Measurements from ENCODE around the gene CBR1.
"Not testable (repeated sequence)": the region's sequence is repeated elsewhere in the genome, so short reads cannot be mapped to it uniquely, and the experiment has no call there.

CBR1 gene

DNA sequence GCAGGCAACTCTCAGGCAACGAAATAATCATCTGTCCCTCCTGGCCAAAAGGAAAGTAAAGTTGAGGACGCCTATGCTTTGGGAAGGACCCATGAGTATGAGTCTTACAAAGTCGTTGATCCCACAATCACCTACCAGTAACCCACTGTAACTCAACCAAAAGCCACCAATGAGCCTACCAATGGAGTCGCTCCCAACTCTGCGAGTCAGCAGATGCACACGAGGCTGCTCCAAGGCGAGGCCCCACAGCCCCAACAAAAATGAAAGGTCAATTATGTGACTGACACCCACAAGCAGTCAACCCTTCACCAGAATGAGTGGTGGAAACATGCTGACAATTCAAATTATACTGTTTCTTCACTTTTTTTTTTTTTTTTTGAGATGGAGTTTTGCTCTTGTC lies 21.5 kb upstream of the CBR1 start:
- DNase-seq (ENCODE audit: low read depth), result no peak

DNA sequence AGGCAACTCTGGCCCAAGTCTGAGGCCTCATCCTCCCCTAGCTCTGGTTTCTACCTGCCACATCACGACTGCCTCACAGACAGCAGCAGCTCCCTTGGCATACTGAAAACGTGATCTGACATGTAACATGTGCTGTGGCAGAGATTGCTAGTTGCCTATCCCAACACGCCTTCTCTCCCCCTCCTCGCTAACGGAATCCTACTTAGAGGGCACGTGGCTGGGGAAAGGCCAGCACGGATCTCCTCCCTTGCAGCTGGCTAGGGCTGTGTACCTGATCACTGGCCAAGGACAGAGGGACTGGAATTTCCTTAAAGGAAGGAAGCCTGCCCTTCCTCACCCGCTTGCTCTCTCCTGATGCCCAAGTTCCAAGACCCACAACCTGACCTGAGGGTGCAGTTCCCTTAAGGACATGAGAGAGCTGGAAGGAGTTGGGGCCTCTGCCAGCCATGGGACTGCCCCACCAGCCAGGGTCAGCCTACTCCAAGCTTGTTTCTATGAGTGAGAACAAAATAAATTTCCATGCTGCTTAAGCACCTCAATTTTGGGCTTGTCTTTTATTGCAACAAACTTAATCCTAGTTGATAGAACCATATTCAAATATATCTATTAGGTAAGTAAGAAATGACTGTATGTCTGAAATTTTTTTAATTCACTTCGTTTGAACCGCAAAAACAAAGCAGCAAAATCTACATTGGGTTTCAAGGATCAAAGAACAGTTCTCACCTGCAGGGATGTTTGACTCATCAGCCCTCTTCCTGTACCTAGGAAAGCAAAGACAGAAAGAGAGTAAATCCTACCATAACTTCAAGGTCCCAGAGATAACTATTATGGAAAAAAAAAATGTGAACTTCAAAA lies 16.7 kb upstream of the CBR1 start:
- no peak for DNase-seq (ENCODE audit: low read depth)

- DNase-seq (ENCODE audit: low read depth), result no peak
These were observed 16.1 kb upstream of the CBR1 start for GRCh38 chr21:36053715-36054062.

DNA sequence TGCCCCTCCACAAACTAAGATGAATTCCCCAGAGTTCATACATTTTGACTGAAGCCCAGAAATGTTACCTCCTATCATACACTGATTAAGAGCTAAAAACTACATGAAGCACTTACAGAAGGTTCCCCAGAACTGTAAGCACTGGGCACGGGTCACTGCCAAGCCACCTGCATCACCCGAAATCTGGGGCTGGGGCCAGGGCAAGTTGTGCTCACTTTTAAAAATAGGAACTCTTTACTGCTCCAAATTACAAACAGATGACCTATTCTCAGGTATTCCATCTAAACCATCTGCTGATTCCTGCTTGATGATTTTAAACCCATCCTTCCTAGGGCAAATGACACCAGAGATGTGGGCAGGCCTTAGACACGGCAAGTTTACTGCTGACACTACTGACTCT lies 14.3 kb upstream of the CBR1 start:
- no peak for DNase-seq (ENCODE audit: low read depth)

DNA sequence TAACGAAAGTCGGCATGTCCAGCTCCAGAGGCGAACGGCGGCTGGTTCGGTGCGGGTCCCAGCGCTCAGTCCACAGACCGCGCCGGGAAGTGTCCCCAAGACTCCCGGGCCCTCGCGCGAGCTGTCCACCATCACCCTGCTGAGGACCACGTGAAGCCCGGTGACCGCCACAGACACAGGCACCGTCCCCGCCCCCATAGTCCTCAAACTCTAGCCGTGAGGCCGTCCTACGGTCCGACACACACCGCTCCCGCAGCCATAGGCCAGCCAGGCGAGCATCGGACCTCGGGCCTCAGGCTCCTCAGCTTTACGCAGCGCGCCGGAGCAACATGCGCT lies 10.0 kb upstream of the CBR1 start:
- DNase-seq (ENCODE audit: low read depth), result no peak

DNA sequence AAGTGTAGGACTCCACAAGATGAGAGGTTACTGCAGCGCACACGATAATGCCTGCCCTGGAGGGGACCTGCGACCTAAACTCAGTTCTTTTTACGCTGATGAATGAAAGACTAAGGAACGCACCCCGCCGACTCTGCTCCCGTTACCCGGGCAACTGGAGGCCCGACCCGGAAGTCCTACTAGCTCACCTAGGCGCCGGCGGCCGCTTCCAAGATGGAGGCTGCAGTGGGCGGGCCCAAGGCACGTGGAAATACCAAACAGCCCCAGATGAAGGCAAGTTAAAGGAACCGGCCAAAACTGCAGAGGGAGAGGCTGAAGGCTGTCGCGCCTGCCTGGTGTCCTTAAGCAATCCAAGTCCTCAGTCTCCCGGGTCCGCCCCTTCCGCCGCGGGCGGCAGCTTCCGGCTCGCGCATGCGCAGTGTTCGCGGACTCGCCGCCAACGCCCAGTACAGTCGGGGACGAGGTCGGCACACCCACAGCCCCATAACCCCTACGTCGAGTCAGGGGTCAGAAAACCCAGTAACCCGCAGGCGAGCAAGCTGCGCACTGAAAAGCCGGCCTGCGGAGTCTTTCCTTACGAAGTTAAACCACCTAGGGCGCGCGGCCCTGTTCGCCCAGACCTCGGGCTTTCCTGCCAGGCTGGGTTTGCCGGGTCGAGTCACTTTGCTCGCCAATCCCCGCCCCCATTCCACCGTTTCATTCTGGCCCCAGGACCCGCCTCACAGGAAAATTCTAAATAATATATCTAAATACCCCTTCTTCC lies 9.5 kb upstream of the CBR1 start, which contains the start of gene SETD4:
Gene SETD4 (minus strand): TSS at position 368 of the 763 bp plus-strand sequence. CDS start 1,638 bp downstream, outside the sequence.
- DNase-seq (ENCODE audit: low read depth), result peak; percentile 49

DNA sequence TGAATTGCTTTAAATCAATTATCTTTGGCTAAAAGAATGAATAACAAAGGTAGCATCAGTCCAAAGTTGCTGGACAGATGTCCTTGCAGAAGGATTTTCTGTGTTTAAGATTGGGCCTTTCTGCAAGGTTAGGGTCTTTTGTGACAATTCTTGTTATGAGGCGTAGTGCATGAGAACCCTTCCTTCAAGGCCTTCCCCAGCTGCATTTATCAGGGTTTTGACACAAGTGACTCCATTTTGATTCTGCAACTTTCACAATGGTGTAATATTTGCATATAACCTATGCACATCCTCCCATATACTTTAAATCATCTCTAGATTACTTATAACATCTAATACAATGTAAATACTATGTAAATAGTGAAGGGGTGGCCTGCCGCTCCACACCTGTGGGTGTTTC lies 8.4 kb upstream of the CBR1 start:
- no peak for DNase-seq (ENCODE audit: low read depth)

DNA sequence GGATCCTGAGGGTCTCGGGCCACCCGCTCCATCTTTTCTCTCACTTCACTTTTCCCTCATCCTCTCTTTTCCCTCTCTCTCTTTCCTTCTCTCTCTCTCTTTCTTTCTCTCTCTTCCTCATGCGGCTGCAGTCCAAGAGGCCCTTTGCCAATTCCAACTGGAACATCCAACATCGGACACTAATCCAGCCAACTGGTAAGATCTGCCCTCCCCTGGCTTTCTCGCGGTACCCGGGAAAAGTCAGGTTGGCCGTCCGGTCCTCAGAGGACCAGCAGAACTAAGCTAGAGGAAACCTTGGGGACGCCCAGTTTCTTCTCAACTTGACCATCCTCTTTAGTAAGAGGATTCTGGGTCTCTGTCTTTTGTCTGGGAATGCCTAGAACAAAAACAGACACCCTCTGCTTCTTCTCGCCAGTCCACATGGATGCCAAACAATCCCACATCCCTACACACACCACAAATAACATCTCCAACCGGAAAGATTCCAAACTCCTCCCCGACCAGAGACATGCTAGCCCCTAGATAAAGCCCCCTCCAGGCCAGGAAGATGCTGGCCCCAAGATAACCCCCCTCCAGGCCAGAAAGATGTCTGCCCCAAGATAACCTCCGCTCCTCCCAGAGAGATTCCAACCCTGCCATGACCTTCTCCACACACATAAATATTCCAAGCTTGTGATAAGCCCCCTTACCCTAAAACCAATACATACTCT lies 6.3 kb upstream of the CBR1 start:
- no peak for DNase-seq (ENCODE audit: low read depth)

DNA sequence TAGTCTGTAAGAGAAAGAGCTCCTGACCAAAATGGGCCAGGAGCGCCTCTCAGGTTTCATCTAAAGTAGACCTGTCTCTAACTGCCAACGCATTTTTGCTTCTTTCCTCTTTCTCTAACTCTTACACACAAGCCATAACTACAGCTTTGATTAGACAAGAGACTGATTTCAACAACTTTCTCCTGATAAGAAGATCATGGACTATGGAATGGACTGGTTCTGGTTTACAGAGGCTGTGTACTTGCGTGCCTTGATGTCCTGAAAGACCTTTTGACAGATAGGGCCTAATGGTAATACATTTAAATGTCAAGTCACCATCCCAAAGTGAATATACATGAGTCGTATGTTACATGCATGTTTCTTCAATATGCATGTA lies 5.8 kb upstream of the CBR1 start:
- no peak for DNase-seq (ENCODE audit: low read depth)

DNA sequence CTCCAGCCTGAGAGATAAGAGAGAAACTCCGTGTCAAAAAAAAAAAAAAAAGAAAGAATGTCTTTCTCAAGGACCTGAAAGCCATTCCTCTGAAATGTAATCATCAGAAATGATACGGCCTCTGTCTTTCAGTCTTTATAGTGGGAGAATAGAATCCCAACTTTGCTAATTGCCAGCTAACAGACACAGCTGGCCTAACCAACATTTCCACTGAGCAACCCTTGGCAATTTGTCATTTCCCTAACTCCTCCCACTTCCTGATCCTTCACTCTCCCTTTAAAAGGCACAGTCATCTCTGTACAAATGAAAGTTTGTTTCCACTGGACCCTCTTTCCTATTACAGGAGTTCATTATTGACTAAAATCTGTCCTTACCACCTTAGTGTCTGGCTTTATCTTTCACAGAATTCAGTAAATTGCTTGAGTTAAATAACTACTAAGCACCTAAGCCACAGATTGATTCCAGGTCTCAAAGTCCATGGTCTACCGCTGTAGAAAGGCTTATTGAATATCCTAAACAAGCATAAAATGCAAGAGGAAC lies 4.3 kb upstream of the CBR1 start:
- DNase-seq (ENCODE audit: low read depth), result no peak

DNA sequence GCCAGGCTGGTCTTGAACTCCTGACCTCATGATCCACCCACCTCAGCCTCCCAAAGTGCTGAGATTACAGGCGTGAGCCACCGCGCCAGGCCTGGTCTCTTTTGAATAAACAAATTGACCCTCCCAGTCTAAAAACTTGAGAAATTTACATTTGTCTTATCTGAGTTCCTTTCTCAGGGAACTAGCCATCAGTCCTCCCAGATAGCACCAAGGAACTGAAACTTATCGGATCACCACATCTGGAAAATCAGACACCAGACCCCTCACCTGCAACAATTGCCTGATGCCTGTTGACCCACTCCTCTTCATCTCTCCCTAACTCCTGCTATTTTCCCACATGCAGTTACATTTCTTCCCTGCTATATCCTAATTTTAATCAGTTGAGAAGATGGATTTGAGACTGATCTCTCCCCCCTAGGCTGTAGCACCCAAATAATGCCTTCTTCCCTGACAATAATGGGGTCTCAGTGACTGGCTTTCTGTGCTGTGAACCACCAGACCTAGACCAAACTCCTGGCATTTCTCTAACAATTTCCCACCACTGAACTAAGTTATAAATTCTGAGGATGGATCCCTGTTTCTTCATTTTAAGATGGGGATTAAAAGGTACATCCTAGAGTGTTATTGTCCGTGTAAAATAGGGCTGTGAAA lies 951 bp upstream of the CBR1 start:
- DNase-seq (ENCODE audit: low read depth), result no peak

DNA sequence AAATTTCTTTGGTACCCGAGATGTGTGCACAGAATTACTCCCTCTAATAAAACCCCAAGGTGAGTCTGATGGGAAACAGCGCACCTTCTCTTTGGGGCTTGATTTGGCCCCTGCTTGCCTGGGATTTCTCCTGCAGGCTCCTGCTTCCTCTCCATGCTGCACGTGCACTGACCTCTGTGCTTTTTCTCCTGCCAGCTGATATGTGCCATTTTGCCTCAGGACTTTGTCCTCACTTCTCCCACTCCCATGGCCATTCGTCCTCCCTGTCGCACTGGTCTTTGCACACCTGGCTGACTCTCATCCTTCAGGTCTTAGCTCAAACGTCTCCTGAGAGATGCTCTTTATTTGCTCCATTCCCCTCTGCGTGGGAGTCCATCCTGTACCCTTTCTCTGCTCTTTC lies 1.2 kb downstream of the CBR1 start:
- no peak for DNase-seq (ENCODE audit: low read depth)

DNA sequence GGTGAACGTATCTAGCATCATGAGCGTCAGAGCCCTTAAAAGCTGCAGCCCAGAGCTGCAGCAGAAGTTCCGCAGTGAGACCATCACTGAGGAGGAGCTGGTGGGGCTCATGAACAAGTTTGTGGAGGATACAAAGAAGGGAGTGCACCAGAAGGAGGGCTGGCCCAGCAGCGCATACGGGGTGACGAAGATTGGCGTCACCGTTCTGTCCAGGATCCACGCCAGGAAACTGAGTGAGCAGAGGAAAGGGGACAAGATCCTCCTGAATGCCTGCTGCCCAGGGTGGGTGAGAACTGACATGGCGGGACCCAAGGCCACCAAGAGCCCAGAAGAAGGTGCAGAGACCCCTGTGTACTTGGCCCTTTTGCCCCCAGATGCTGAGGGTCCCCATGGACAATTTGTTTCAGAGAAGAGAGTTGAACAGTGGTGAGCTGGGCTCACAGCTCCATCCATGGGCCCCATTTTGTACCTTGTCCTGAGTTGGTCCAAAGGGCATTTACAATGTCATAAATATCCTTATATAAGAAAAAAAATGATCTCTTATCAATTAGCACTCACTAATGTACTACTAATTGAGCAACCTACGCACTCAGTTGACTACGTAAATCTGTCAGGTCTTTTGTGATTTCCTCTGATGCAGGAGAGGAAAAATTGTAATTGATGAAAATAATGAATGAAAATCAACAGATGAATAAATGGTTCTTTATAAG lies 2.8 kb downstream of the CBR1 start:
- DNase-seq (ENCODE audit: low read depth), result no peak

DNA sequence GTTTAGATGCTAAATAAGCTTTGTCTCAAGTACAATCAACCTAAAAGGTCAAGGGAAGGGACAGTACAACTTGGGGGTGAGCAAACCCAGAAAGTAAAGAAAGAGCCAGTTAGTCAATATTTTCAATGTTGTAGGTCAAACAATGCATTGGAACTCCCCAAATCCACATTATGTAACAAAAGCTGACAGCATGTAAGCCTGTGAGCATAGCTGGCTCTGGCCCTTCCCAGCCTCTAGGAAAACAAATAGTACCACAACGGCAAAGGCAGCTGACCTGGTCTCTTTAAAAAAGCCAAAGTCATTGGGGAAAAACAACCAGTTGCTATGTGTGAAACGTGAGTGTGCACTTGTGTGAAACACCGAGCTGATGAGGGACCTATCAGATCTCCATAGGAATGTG lies 3.4 kb downstream of the CBR1 start:
- no peak for DNase-seq (ENCODE audit: low read depth)

- not testable (repeated sequence) for DNase-seq (ENCODE audit: low read depth)
These were observed 4.1 kb downstream of the CBR1 start for GRCh38 chr21:36073911-36074310.

DNA sequence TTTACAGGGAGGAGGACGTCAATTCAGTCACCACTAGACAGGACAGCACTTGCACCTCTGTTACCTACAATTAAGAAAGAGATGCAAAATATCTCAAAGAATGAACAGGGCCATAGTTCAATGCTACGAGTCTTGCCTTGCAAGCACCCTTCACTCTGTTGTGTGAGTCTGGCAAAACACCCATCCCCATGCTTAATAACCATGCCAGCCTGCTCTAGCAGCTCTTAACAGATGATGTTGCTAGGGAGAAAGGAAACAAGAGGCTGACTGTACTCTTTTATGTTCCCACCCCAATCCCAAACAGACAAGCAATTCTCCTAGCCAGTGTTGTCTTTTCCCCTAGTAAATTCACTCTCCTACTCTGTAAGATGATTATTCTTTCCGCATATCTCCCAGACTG lies 5.3 kb downstream of the CBR1 start:
- DNase-seq (ENCODE audit: low read depth), result no peak

DNA sequence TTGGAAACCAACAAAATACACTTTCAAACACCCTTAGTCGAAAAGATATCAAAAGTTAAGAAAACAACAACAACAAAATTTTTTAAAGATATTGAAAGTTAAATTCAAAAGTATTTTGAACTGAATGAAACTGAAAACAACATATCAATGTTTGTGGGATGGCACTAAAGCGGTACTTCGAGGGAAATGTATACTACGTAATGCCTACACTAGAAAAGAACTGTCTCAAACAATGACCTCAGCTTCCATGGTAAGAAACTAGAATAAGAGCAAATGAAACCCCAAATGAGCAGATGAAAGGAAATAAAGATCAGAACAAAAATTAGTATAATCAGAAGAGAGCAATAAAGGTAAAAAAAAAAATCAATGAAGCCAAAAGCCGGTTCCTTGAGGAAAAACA lies 6.1 kb downstream of the CBR1 start:
- no peak for DNase-seq (ENCODE audit: low read depth)

DNA sequence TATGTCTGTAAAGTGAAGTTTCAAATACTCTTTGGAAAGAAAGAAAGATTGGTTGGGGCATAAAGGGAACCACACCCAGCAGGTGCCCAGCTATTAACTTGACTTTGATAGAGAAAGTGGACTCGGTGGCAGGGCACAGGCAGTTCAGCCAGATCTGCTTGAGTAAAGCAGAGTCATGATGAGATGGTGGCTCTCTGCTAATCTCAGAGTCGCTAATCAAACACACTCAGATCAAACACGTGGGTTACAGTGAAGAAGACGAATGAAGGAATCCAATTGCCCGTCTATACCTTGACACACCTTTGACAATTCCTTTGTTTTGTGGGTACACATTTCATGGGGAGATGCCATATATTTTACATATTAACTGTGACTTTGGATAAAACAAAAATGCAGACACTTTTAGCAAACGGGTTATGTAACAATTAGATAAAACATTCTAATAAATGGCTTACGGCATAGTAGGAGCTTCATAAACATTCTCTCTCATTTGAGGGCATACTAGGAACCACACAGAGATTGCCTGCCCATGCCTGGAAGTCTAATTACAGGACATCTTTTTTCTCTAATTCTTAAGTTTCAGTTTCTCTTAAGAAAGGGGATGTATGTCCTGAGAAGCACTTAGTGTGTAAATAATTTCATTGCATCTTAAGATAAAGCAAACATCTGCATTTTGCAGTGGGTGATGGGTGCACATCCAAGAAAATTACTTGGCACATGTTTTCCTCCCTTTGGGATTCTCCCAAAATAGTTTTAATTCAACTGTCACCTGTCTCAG lies 7.2 kb downstream of the CBR1 start:
- no peak for DNase-seq (ENCODE audit: low read depth)

DNA sequence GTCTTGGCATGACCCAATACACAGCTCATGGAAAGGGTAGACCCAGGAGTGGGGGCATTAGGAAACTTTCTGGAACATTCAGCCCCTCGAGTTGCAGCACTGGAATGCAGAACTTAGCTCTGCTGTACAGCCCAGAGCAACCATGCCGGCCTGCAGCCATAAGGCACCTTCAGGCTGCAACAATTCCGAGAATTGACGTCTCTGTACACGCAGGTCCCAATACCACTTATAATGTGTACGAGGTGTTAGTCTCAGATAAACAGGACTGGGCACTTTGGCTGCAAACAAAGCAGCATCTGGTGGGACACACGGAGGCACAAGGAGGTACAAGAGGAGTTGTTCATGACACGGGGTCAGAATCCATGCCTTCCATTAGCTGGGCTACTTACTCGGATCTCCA lies 7.9 kb downstream of the CBR1 start:
- no peak for DNase-seq (ENCODE audit: low read depth)

- DNase-seq (ENCODE audit: low read depth), result no peak
These were observed 9.3 kb downstream of the CBR1 start for GRCh38 chr21:36079010-36079649.
